ENCODE measurements around the gene SLC44A4.
"Not testable (repeated sequence)": the region's sequence is repeated elsewhere in the genome, so short reads cannot be mapped to it uniquely, and the experiment has no call there.

Gene SLC44A4

DNA sequence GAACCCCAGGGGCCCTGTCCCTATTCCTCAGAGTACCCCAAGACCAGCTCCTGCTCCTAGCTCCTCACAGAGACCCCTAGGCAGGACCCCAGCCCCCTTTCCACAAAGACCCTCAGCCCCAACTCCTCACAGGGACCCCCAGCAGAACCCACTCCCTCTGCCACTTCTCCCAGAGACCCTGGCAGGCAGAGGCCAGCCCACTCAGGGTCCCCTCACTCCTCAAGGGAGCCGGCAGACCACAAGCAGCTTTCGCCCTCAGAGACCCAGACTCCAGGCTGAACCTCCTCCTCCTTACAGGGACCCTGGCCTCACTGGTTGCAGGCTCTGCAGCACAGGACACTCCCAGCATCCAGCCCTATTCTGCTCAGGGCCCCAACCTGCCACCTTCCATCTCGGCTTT, 575 bp downstream of the SLC44A4 start:
- no peak for DNase-seq

DNA sequence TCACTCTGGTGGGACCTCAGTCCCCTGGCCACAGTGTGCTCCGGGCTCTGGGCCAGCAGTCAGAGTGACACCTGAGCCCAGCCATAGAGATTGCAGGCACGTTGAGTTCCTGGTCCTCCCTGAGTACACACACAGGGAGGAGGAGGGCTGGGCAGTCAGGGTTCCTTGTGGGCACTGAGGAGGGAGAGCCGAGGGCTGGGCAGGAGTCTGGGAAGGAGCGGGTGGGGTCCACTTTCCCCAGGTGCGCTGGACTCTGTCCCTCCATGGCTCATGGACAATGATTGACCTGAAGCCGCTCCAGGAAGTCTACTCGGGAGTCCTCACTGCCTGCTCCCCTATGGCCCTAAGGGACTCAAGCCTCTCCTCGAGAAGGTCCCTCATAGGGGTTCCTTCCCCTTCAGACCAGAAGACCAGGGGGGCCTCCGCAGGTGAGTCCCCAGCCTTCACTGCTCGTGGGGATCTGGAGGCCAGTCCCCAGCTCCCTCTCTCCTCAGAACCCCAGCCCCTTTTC, 1.1 kb downstream of the SLC44A4 start:
- DNase-seq = no peak

DNA sequence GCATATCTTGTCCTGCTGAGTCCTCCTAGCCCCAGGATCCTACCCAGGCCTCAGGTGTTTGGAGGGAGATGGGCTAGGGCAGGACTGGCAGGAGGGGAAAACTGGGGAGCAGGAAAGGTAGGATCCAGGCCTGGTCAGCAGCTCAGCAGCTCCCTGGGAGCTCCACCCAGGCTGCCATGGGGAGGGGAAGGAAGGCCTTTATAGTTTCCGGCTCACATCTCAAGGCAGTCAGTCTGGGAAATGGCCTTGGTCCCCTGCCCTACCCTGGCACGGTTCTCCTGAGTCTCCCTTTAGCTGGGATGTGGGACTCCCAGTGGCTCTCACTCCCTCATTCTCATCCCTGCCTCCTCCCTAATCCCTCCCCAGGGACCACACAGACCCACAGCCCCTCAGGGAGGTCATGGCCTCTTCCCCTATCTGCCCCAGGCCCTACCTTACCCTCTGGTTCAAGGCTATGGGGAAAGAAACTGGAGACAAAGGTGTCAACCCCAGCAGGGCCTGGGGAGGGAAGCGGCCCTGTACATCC, 1.6 kb downstream of the SLC44A4 start:
- no peak for DNase-seq

DNA sequence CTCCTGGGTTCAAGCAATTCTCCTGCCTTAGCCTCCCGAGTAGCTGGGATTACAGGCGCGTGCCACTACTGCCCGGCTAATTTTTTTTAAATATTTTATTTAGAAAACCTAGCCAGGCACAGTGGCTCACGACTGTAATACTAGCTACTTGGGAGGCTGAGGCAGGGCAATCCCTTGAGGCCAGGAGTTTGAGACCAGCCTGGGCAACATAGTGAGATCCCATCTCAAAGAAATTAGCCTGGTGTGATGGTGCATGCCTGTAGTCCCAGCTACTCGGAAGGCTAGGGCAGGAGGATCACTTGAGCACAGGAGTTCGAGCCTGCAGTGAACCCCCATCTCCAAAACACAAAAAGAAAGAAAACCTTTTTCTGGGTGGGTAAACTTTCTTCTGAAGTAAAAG, 2.4 kb downstream of the SLC44A4 start:
- no peak for DNase-seq

DNA sequence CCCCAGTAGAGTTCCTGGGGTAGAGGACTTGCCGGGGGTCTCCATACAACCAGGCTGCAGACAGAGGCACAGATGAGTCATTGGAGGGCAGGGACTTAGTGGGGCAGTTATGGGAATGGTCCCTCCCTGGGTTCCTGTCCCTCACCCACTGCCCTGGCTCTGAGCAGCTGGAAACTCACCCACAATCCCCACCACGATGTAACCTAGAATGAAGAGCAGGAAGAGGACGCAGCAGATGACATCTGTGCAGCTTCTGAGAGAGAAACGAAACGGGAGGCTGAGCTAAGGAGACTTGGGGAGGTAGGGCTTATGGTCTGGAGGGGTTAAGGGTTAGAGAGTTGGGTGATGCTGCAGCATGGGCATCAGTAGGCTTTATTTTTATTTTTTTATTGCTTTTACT, 2.9 kb downstream of the SLC44A4 start:
- no peak for DNase-seq

DNA sequence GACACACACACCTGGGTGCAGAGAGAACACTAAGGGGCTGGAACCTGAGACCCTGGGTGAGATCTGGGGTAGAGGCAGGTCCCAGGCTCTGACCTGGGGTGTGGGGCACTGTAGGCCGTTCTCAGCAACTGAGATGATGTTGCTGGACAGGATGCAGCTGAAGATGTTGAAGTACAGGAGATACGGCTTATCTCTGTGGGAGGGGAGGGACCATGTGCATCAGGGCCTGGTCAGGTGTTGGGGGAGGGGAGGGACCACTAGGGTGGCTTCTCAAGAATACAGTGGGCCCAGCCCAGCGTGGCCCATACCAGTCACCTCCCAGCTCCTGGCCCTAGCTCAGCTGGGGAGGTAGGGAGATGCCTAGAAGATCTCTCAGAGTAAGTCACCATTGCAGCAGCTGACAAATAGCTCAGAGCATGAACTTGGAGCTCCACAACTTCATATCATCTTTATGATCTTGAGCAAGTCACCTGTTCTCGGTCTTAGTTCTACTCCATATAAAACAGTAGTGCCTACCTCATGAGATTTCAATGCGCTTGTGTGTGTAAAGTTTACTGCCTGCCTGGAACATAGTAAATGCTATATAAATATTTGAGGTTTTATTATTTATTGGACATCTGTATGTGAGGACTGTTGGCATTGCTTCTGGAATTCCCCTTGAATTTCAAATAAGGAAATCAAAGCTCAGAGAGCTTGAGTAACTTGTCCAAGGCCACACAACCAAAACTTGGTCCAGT, 3.8 kb downstream of the SLC44A4 start:
- DNase-seq = no peak

DNA sequence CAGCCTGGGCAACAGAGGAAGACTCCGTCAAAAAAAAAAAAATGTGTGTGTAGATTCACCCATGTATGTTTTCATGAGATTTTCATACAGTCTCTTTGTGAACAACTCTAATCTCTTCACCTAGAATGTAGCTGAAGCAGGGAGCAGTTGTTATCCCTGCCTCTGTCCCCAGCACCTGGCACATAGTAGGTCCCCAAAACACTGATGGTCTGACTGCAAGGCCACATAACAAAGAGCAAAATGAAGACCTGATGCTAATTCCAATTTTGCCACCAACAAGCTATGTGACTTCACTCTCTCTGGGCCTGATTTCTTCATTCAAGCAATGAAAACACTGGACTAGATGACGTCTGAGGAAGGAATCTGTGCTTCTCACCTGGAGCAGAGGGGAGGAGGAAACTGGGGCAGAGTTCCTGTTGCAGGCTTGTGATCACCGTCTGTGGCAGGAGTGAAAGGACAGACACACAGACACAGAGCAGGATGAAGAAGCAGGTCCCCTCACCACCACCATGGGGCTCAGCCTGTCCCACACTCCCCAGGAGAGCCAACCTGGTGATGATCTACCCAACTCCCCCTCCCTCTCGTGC, 4.6 kb downstream of the SLC44A4 start:
- no peak for DNase-seq

DNA sequence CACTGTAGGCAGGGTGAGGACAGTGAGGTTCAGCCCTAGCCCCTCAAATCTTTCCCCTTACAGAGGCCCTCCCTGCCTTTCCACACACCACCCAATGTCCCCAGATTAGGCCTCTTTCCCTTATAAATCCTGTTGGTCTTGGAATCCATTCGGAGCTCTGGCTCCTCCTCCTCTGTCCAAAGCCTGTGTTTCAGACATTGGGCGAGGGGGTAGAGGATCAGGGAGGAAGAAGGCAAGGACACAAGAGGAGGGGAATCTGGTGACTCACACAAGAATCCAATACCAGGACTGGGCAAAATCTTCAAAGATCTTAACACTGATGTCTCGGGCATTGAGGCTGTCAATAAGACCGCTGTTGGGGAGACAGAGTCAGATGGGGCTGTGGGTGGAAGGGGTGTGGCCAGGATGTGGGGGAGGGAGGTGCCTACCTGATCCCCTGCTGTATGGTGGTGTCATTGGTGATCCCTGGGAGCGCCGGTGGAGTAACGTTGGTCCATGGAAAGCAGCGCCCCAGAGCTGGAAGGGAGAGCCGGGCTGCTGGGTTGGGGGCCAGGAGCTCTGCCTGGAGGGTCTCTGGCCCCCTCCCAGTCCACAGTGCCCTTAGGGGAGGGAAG, 7.6 kb downstream of the SLC44A4 start:
- DNase-seq = no peak

DNA sequence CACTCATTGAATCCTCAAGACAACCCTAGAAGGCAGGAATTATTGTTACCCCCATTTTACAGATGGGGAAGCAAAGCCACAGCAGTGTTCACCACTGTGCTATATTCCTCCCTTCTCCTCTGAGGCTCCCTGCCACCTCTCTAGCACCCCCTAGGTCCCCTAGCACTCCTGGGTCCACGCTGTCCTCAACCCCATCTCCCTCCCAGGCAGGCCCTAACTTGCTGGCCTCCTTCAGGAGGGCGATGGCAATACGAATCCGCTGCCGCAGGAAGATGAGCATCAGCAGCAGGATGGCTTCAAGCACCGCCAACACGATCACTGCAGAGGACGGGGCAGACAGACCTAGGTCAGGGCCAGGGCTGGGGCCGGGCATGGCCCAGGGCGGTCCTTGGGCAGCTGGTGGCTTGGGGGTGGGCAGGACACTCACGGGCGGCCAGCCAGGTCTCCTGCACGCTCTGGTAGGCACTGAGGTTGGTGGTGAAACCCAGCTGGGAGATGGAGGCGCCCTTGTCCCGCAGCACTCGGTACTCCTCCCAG, 8.3 kb downstream of the SLC44A4 start:
- no peak for DNase-seq

DNA sequence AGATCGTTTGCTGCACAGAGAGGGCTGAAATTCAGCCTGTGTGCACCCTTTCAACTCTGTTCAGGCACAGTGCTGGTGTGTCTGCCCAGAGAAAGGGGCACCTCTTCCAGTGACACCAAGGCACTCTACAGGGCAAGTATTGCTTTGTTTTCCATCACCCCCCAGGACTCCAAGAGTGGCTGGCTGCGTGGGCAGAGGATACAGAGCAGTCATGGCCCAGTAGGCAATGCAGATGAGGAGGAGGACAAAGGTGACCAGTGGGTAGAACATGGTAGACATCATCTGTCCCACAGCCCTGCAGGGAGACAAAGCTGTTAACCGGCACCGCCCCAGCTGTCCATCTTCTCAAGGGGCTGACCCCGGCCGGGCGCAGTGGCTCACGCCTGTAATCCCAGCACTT, 9.5 kb downstream of the SLC44A4 start:
- no peak for DNase-seq

DNA sequence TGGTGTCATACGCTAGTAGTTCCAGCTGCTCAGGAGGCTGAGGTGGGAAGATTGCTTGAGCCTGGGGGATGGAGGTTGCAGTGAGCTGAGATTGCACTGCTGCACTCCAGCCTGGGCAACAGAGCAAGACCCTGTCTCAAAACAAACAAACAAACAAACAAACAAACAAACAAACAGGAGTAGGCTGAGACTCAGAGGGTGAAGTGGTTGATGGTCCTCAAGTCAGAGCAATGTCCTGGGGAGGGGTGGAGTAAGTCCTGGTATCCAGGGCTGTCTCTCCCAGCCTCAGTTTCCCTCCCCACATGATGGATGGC, 10.2 kb downstream of the SLC44A4 start:
- not testable (repeated sequence) for DNase-seq

DNA sequence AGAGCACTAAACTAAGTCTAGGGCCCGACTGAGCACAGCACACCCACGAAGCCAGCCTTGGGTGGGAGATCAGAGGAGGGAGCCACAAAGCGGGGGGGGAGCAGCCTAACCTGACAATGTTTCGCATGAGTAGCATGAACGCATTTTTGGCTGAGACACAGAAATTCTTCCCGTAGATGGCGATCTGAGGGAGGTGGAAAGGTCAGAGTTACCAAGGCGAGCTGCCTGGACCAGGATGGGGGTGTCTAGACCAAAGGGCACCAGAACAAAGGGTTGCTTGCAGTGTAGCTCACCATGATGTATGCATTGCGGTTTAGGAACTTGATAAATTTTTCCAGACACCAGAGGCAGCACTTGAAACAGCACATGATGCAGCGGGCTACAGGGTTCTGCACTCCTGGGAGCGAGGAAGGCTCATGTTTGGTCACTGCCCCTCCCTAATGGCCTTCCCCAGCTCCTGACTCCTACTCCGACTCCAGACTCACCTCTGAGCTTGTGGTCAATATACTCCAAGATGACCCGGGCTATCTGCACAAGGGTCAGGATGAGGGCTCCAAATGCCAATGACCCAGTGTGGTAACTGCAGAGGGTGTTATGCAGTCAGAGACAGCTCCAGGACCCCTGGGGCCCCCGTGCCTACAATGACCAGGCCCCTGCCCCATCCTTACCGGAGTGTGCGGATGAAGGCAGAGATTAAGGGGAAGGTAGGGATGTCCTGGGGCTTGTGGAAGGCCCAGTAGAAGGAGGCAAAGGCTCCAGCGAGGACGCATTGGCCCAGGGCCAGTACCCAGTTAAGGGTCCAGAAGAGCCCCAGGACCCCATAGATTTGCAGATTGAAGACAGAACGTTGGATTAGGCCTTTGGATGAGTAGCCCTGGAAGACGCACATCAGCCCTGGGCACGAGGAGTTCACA, 13.3 kb downstream of the SLC44A4 start:
- no peak for DNase-seq

DNA sequence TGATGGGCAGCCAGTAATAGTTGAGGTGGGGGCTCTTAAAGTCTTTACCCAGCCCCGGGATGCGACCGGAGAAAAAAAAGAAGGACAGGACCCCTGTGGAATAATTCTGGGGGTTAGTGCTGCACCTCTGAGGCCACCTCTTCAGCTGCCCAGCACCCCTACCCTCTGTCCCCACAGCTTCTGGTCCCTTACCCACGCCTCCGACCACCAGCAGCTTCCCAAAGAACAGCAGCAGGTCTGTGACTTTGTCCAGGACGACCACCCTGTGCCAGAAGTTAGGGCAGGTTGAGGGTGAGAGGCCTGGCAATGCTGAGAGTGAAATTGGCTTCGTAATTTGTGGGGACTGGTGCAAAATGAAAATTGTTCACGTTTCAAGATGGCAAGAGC, 14.0 kb downstream of the SLC44A4 start:
- no peak for DNase-seq

DNA sequence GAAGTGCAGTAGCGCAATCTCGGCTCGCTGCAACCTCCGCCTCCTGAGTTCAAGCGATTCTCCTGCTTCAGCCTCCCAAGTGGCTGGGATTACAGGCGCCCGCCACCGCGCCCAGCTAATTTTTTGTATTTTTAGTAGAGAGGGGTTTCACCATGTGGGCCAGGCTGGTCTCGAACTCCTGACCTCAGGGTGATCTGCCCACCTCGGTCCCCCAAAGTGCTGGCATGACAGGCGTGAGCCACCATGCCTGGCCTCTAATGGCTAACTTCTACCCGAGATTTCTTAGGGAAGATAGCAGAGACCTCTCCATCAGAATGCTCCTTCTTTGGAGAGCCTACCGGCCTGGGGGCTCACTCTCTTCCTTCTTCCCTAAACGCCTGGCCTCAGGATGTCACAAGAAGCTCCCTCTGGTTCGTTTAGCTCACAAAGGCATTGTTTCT, 14.7 kb downstream of the SLC44A4 start:
- not testable (repeated sequence) for DNase-seq

DNA sequence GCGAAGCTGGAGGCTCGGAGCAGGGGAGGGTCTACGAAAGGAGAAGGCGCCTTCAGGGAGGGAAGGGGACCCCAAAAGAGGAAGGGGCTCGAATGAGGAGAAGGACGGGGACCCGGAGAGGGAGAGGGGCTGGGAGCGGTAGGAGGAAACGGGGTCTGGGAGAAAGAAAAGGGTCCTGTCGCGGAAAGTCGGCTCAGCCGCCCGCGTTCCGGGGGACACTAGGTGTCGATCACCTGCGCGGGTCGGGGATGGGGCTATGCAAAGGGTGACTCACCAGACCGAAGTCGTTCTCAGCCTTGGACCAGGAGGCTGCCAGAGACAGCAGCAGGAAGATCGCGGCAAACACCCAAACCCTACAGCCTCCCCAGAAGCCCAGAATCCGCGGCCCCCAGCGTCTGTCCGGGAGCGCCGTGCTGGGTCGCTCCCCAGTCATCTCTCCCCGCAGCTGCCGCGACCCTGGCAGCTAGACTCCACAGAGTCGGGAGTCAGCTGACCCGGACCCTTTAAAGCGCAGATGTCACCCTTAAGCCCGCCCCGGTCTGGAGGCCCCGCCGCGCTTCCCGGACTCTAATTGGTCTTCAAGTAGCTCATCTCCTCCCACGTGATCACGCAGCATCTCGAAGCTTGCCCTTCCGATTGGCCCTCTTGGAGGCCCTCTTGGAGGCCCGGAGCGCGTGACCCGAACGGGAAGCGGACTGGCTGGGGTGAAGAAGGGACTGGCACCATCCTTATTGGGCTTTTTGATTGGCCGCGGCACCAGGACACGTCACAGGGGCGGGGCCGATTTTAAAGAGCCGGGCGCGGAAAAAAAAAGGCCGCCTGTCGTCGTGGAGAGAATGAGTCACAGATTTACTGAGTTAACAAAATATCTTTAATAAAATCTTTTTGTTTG, 16.2 kb downstream of the SLC44A4 start, which contains the start of gene NEU1:
Gene NEU1, minus strand, starts transcription at position 478 of the 892 bp plus-strand sequence. Its CDS starts 45 bp downstream, at position 433.
- peak; percentile 97 for DNase-seq

DNA sequence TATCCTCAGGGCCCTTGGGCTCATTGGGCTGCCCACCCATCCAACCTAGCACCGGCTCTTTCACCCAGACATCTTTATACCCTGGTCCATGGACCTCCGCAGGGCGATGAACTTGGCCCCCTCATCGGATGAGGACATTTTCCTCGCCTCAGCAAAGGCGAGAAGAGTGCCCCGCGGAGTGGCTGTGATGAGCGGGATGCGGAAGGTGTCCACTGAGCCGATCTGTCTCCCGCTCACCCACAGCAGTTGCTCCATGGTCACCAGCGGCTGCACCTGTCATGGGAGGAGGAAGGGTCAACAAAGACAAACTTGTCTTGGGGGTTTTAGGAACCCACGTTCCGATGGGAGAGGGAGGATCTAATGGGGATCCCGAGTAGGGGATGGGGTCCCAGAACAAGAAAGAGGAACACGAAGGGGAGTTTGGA, 16.9 kb downstream of the SLC44A4 start:
- DNase-seq = no peak

DNA sequence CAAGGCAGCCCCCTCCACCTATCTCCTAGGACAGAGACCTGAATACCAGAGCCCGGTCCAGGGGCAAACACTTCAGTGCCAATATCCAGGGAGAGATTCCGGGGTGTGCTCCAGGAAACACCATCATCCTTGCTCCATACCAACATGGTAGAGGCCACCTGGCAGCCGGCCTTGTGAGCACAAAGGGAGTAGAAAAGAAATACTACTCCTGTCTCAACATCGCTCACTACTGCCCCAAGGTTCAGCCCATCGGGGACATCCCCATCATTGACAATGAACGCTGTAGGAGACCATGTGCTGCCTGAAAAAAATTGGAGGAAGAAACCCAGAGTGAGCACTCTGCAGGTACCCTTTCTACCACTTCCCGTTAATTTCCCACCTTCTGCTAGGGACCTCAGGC, 17.6 kb downstream of the SLC44A4 start:
- no peak for DNase-seq

DNA sequence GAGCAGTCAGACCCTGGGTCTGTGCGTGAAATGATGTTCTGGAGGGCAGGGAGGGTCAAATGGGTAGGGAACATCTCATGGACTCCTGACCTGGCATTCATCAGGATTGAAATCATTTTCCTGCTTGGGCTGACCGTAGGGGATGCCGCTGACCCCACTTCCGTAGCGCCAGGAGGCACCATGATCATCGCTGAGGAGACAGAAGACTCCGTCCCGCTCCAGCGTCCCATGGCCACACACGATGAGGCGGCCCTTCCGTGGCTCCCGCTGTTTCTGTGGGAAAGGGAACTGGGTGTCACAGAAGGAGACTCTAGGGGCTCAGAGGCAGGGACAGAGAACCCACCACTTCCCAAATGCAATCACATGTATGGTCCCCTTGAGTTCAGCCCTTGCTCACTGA, 18.4 kb downstream of the SLC44A4 start:
- no peak for DNase-seq

DNA sequence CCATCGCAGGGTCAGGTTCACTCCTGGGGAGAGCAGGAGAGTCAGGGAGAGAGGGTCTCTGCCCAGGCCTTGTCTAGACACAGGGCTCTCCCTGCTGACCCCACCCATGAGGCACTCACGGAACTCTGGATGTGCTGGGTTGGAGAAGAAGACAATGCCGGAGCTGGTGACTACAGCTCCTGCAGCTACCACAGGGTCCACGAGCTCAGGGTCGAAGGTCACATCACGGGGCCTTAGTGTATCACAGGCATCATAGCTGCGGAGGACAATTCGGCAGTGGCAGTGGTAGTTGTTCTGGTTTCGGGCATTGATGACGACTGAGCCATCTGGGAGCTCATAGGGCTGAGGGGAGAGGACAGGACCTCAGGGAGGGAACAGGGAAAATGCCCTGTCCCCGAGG, 18.9 kb downstream of the SLC44A4 start:
- no peak for DNase-seq

DNA sequence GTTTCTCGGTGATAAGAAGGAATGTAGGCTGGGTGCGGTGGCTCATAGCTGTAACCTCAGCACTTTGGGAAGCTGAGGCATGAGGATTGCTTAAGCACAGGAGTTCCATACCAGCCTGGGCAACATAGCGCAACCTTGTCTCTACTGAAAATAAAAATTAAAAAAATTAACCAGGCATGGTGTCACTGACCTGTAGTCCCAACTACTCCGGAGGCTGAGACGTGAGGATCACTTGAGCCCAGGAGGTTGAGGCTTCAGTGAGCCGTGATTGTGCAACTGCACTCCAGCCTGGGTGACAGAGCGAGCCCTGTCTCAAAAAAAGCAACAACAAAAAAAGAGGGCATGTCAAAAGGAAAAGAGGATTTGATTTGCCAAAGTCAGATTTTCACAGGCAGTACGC, 20.1 kb downstream of the SLC44A4 start:
- DNase-seq = no peak

DNA sequence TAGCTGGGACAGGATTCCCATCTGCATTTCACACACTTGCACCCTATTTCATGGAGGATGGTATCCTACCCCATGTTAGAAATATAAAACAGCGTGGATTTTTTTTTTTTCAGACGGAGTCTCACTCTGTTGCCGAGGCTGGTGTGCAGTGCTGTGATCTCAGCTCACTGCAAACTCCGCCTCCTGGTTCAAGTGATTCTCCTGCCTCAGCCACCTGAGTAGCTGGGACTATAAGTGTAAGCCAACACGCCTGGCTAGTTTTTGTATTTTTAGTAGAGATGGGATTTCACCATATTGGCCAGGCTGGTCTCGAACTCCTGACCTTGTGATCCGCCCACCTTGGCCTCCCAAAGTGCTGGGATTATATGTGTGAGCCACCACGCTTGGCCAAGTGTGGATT, 21.0 kb downstream of the SLC44A4 start:
- DNase-seq = not testable (repeated sequence)

Measured in stimulated activated CD4-positive, alpha-beta T cell treated with anti-CD3 and anti-CD28 coated beads, Interleukin-4, amount 100 ng/mL, for 1 hour (primary cell).